Caco-2 (cell line): ENCODE measurements around the gene PITX3. TPM values are rescaled to one million over a fixed set of nuclear protein-coding genes. Genes with fewer than 3 reads are reported as not detected.

Source experiments
- BruUV-seq: library from RNA; stranded (reverse); fragments of 400-500 nt; replicated peaks from 2 replicates; lab custom pipeline; 2021; lab: Mats Ljungman, UMichigan
- CTCF ChIA-PET: fragments of 300-600 bp; sonication (Branson Sonifier 250); formaldehyde crosslinking; loops from one replicate; lab custom pipeline; 2022; ENCODE audit warnings: antibody characterized with exemption; lab: Charles Lee
- POLR2A ChIA-PET: fragments of 300-600 bp; sonication (Branson Sonifier 250); formaldehyde crosslinking; loops from one replicate; lab custom pipeline; 2022; ENCODE audit warnings: antibody characterized with exemption; lab: Charles Lee
- DNase-seq, 2 experiments: peaks; one replicate each; pipeline versions ENCODE4 v3.0.0 to v3.0.0-alpha.2; 2020 to 2022
- H3K27me3 ChIP-seq: replicated peaks from 2 replicates; pipeline ENCODE4 v1.6.0; 2011; ENCODE audit warnings: low read length; ENCODE audit not compliant: control insufficient read depth, insufficient read depth
- H3K36me3 ChIP-seq: 2 replicates; pipeline ENCODE4 v1.5.1; 2011; ENCODE audit warnings: low read length; ENCODE audit not compliant: control insufficient read depth, insufficient read depth
- H3K4me1 ChIP-seq: fragments of 250-450 bp; sonication (Bioruptor Pico); 2 replicates; pipeline ENCODE4 v1.5.1; 2020; ENCODE audit warnings: mild to moderate bottlenecking
- H3K4me3 ChIP-seq: 2 replicates; pipeline ENCODE4 v1.5.1; 2011; ENCODE audit warnings: low read depth, mild to moderate bottlenecking, control low read depth, low read length
- H3K9me3 ChIP-seq: fragments of 250-450 bp; sonication (Bioruptor Pico); 2 replicates; pipeline ENCODE4 v1.5.1; 2020; ENCODE audit warnings: mild to moderate bottlenecking, moderate library complexity
- H3K27ac Mint-ChIP-seq: one replicate; pipeline ENCODE4 v1.8.0; 2022; ENCODE audit warnings: mixed read lengths; ENCODE audit not compliant: unreplicated experiment
- H3K27me3 Mint-ChIP-seq: one replicate; pipeline ENCODE4 v1.8.0; 2022; ENCODE audit warnings: mixed read lengths; ENCODE audit not compliant: insufficient read depth, unreplicated experiment
- H3K36me3 Mint-ChIP-seq: one replicate; pipeline ENCODE4 v1.8.0; 2022; ENCODE audit warnings: mild to moderate bottlenecking, mixed read lengths; ENCODE audit not compliant: insufficient read depth, unreplicated experiment
- H3K4me1 Mint-ChIP-seq: one replicate; pipeline ENCODE4 v1.8.0; 2022; ENCODE audit warnings: low read depth, mixed read lengths; ENCODE audit not compliant: unreplicated experiment
- H3K4me3 Mint-ChIP-seq: one replicate; pipeline ENCODE4 v1.8.0; 2022; ENCODE audit warnings: mild to moderate bottlenecking, moderate library complexity, mixed read lengths; ENCODE audit not compliant: unreplicated experiment
- H3K9me3 Mint-ChIP-seq: one replicate; pipeline ENCODE4 v1.8.0; 2022; ENCODE audit warnings: mixed read lengths; ENCODE audit not compliant: unreplicated experiment
- CTCF ChIP-seq, 2 experiments: fragments of 200-600 bp in 1 of 2; IDR thresholded peaks; 1 replicate in 1 of 2; 2 replicates in 1 of 2; pipeline versions ENCODE4 v1.5.1 to v1.8.0; 2011 to 2022; ENCODE audit warnings: antibody characterized with exemption in 1 of 2, control low read depth in 1 of 2, inconsistent platforms in 1 of 2, low read depth in 1 of 2, low read length in 1 of 2, mild to moderate bottlenecking in 1 of 2, moderate library complexity in 1 of 2; ENCODE audit not compliant: insufficient read depth in 1 of 2, severe bottlenecking in 1 of 2, unreplicated experiment in 1 of 2
- intact Hi-C: fragments of 100-400 bp; cut with micrococcal nuclease; formaldehyde crosslinking; loops from one replicate; pipeline ENCODE4 v1.10.0; 2022; ENCODE audit not compliant: unreplicated experiment
- total RNA-seq: library from RNA; stranded (reverse); gene quantifications from 2 replicates; pipeline ENCODE4 v1.2.3, GENCODE V29; 2022

The PITX3 gene
- total RNA-seq, 1 experiment from 2014 or later, result not detected

GRCh38 chr10:102200751-102201640, 40.3 kb downstream of the PITX3 start:
- Histone ChIP-seq H3K9me3 (peaks cover 18% of the 10 kb centered on the region; the same call in 1 of the 2 replicates), H3K36me3 (no peaks in the 10 kb centered on the region), H3K27me3 (no peaks in the 10 kb centered on the region), H3K4me1 (no peaks in the 10 kb centered on the region), H3K4me3 (no peak overlapping the region)
- Mint-ChIP-seq H3K4me1 (no peaks in the 10 kb centered on the region), H3K27ac (no peak overlapping the region), H3K4me3 (no peak overlapping the region), H3K9me3 (peaks cover 34% of the 10 kb centered on the region), H3K36me3 (no peaks in the 10 kb centered on the region), H3K27me3 (no peaks in the 10 kb centered on the region)
- TF ChIP-seq CTCF (IDR thresholded peaks at IDR 0.05; ENCODE audit: insufficient read depth in 1 of 2, low read depth in 1 of 2, low read length in 1 of 2, severe bottlenecking in 1 of 2, unreplicated experiment in 1 of 2), result no peak
- no TSS peak for BruUV-seq
- DNase-seq, result no peak
- ChIA-PET POLR2A (interaction anchor here (0.6 kb wide), 1 partner anchor 44 kb away, joined by 3 read pairs; the partner anchor contains the start of gene GBF1), CTCF (interaction anchor here (0.9 kb wide), 1 partner anchor 32 kb away, joined by 4 read pairs; no protein-coding TSS in a partner anchor)
- intact Hi-C loops, result no loop called here

GRCh38 chr10:102198027-102198426, 43.3 kb downstream of the PITX3 start:
- ChIA-PET POLR2A (no interaction called here), CTCF (no interaction called here)
- H3K4me3 ChIP-seq, result no peak overlapping the region
- Mint-ChIP-seq H3K4me3 (no peak overlapping the region), H3K36me3 (no peaks in the 10 kb centered on the region), H3K27ac (no peak overlapping the region), H3K9me3 (peaks cover 34% of the 10 kb centered on the region), H3K27me3 (no peaks in the 10 kb centered on the region), H3K4me1 (no peaks in the 10 kb centered on the region)
- H3K27me3 ChIP-seq, result no peaks in the 10 kb centered on the region
- no peak for TF ChIP-seq CTCF (IDR thresholded peaks at IDR 0.05; ENCODE audit: insufficient read depth in 1 of 2, low read depth in 1 of 2, low read length in 1 of 2, severe bottlenecking in 1 of 2, unreplicated experiment in 1 of 2)
- H3K9me3 ChIP-seq, result peaks cover 18% of the 10 kb centered on the region; the same call in 1 of the 2 replicates
- DNase-seq, result no peak
- intact Hi-C loops, result no loop called here
- BruUV-seq, result no TSS peak
- H3K4me1 ChIP-seq, result no peaks in the 10 kb centered on the region
- no peaks in the 10 kb centered on the region for H3K36me3 ChIP-seq

- BruUV-seq, result no TSS peak
Observed at GRCh38 chr10:102196893-102197292, 44.4 kb downstream of the PITX3 start.

More at GRCh38 chr10:102196893-102197292, 44.4 kb downstream of the PITX3 start:
- H3K27me3 ChIP-seq, result no peaks in the 10 kb centered on the region
- ChIA-PET CTCF (no interaction called here), POLR2A (no interaction called here)
- H3K4me1 Mint-ChIP-seq, result no peaks in the 10 kb centered on the region
- H3K9me3 ChIP-seq, result peaks cover 23% of the 10 kb centered on the region
- no peak overlapping the region for H3K27ac Mint-ChIP-seq
- intact Hi-C loops, result no loop called here
- H3K4me3 ChIP-seq, result no peak overlapping the region
- H3K36me3 Mint-ChIP-seq, result no peaks in the 10 kb centered on the region
- no peaks in the 10 kb centered on the region for H3K4me1 ChIP-seq
- H3K4me3 Mint-ChIP-seq, result no peak overlapping the region
- no peak for TF ChIP-seq CTCF (IDR thresholded peaks at IDR 0.05; ENCODE audit: insufficient read depth in 1 of 2, low read depth in 1 of 2, low read length in 1 of 2, severe bottlenecking in 1 of 2, unreplicated experiment in 1 of 2)
- peaks cover 34% of the 10 kb centered on the region for H3K9me3 Mint-ChIP-seq
- no peaks in the 10 kb centered on the region for H3K36me3 ChIP-seq
- DNase-seq, result no peak
- no peaks in the 10 kb centered on the region for H3K27me3 Mint-ChIP-seq
